ENCODE measurements around the gene HSD11B2.

Gene HSD11B2

DNA sequence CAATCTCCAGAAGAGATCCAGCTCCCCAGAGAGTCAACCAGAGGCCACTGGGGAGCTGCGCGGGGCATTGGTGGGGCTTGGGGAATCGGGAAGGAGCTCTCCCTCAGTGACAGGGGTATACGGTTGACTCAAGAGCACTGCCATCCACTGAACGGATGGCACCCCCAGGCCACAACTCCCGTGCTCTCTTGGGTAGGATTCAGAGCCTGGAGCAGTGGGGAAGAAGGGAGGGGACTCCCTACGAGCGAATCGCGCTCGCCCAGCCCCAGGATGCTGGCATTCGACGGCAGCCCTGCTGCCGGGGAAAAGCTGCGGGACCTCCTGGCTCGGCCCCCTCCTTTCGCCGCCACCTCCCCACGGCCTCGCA is 37.1 kb upstream of the HSD11B2 start:
- Histone ChIP-seq H3K27me3 (ENCODE audit: insufficient read depth, poor library complexity, severe bottlenecking) (no peaks in the 10 kb centered on the region), H3K36me3 (ENCODE audit: low read depth) (no peaks in the 10 kb centered on the region), H3K9me3 (ENCODE audit: severe bottlenecking) (no peaks in the 10 kb centered on the region), H3K27ac (ENCODE audit: poor library complexity, severe bottlenecking) (no peak overlapping the region), H3K4me1 (ENCODE audit: insufficient read depth, poor library complexity, severe bottlenecking) (peaks cover 13% of the 10 kb centered on the region), H3K4me3 (ENCODE audit: severe bottlenecking) (peak overlapping the region; percentile 8)
- DNase-seq (ENCODE audit: low spot score), result peak; percentile 47
- ATAC-seq (ENCODE audit: low read depth), result no peak
- no peak for TF ChIP-seq CTCF (IDR thresholded peaks at IDR 0.05; ENCODE audit: poor library complexity, severe bottlenecking)

GRCh38 chr16:67394155-67395104 is 36.5 kb upstream of the HSD11B2 start:
- H3K4me3 ChIP-seq (ENCODE audit: severe bottlenecking), result no peak overlapping the region
- ATAC-seq (ENCODE audit: low read depth) (no peak), DNase-seq (ENCODE audit: low spot score) (no peak)
- TF ChIP-seq CTCF (IDR thresholded peaks at IDR 0.05; ENCODE audit: poor library complexity, severe bottlenecking), result no peak
- H3K9me3 ChIP-seq (ENCODE audit: severe bottlenecking), result no peaks in the 10 kb centered on the region
- peaks cover 13% of the 10 kb centered on the region for H3K4me1 ChIP-seq (ENCODE audit: insufficient read depth, poor library complexity, severe bottlenecking)
- H3K27me3 ChIP-seq (ENCODE audit: insufficient read depth, poor library complexity, severe bottlenecking), result no peaks in the 10 kb centered on the region
- no peaks in the 10 kb centered on the region for H3K36me3 ChIP-seq (ENCODE audit: low read depth)
- H3K27ac ChIP-seq (ENCODE audit: poor library complexity, severe bottlenecking), result no peak overlapping the region

GRCh38 chr16:67395105-67395457 is 35.8 kb upstream of the HSD11B2 start:
- Histone ChIP-seq H3K36me3 (ENCODE audit: low read depth) (no peaks in the 10 kb centered on the region), H3K4me1 (ENCODE audit: insufficient read depth, poor library complexity, severe bottlenecking) (peaks cover 13% of the 10 kb centered on the region), H3K27me3 (ENCODE audit: insufficient read depth, poor library complexity, severe bottlenecking) (no peaks in the 10 kb centered on the region), H3K4me3 (ENCODE audit: severe bottlenecking) (no peak overlapping the region), H3K27ac (ENCODE audit: poor library complexity, severe bottlenecking) (no peak overlapping the region), H3K9me3 (ENCODE audit: severe bottlenecking) (no peaks in the 10 kb centered on the region)
- ATAC-seq (ENCODE audit: low read depth) (no peak), DNase-seq (ENCODE audit: low spot score) (no peak)
- TF ChIP-seq CTCF (IDR thresholded peaks at IDR 0.05; ENCODE audit: poor library complexity, severe bottlenecking), result no peak

DNA sequence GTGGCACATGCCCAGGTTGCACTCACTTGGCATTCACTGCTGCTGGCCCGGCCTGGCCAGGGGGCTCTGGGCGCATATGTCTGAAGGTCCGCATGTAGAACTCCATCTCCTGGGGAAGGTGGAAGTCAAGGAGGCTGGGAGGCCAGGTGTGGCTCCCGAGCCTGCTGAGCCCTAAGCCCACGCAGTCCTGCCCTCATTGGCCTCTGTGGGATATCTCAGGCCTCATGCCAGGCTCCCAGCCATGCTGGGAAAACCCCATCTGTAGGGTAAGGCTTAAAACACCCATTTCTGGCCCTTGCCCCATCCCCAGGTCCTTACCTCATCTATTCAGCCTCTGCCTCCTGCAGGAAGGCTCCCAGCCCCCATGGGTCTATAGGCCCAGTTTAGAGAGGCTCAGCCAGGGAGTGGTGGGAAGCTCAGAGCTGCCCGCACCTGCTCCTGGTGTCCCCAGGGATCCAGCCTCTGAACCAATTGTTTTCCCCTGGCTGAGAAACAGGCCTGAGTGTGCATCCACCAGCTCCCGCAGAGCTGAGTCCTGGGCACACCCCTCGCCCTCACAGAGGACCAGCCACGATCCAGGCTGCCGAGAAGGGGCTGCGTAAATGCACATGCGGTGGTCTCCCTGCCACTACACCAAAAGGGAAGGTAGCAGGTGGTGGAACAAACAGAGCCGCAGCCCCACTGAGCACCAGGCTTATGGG is 35.3 kb upstream of the HSD11B2 start:
- Histone ChIP-seq H3K4me1 (ENCODE audit: insufficient read depth, poor library complexity, severe bottlenecking) (peaks cover 13% of the 10 kb centered on the region), H3K36me3 (ENCODE audit: low read depth) (no peaks in the 10 kb centered on the region), H3K27ac (ENCODE audit: poor library complexity, severe bottlenecking) (no peak overlapping the region), H3K9me3 (ENCODE audit: severe bottlenecking) (no peaks in the 10 kb centered on the region), H3K4me3 (ENCODE audit: severe bottlenecking) (no peak overlapping the region), H3K27me3 (ENCODE audit: insufficient read depth, poor library complexity, severe bottlenecking) (no peaks in the 10 kb centered on the region)
- TF ChIP-seq CTCF (IDR thresholded peaks at IDR 0.05; ENCODE audit: poor library complexity, severe bottlenecking), result no peak
- DNase-seq (ENCODE audit: low spot score) (no peak), ATAC-seq (ENCODE audit: low read depth) (no peak)

All from RWPE2 (cell line).